Measurements from ENCODE around the gene CAMSAP2.

CAMSAP2 gene

DNA sequence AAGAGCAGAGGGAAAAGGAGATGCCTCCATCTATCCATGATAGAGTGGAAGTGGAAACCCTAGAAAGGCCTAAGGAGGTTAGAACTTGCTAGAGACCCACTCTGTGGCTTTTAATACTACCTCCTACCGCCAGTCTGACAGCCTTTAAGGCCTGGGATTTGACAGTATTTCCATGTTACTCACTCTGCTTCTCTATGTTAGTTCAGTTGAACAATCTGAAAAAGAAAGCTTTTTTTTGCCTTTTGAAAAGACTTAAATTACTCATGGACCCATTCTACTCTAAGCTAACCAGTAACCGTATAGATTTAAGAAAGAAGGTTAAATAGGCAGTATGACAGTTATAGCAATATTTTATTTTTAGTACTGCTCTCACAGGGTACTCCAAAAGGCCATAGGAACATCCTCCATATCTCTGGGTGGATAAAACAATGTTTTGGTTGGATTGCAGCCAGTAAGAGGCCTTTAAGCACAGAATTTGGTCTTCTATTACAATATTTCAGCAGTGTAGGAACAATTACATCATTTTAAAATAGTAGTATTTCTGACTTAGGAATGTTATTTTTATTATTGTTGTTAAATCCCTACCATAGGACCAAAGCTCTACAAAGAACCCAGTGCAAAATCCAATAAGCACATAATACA, 118.1 kb downstream of the CAMSAP2 start:
- Histone ChIP-seq H3K9me3 (ENCODE audit: insufficient read depth, low read length) (no peaks in the 10 kb centered on the region), H3K79me2 (ENCODE audit: insufficient read depth, low read length) (no peaks in the 10 kb centered on the region), H3K36me3 (ENCODE audit: low read length) (peaks cover 14% of the 10 kb centered on the region; the same call in 1 of the 2 replicates), H3K4me2 (ENCODE audit: low read depth, low read length, poor library complexity, severe bottlenecking) (no peak overlapping the region), H4K20me1 (ENCODE audit: low read depth, low read length) (no peaks in the 10 kb centered on the region), H2AFZ (ENCODE audit: low read depth, low read length, severe bottlenecking) (no peak overlapping the region), H3K9ac (ENCODE audit: low read length) (no peak overlapping the region), H3K4me3 (ENCODE audit: insufficient read depth, low read length, poor library complexity, severe bottlenecking) (no peak overlapping the region), H3K9me2 (replicated peaks; ENCODE audit: insufficient read depth, low read length) (no peaks in the 10 kb centered on the region), H3F3A (ENCODE audit: insufficient read depth) (0 out of 2 replicates have a peak, but pooled peaks cover 3% of the 10 kb centered on the region), H3K27me3 (ENCODE audit: low read length) (no peaks in the 10 kb centered on the region), H3K27ac (ENCODE audit: low read depth, low read length) (no peak overlapping the region)
- TF ChIP-seq, protein P1, sequence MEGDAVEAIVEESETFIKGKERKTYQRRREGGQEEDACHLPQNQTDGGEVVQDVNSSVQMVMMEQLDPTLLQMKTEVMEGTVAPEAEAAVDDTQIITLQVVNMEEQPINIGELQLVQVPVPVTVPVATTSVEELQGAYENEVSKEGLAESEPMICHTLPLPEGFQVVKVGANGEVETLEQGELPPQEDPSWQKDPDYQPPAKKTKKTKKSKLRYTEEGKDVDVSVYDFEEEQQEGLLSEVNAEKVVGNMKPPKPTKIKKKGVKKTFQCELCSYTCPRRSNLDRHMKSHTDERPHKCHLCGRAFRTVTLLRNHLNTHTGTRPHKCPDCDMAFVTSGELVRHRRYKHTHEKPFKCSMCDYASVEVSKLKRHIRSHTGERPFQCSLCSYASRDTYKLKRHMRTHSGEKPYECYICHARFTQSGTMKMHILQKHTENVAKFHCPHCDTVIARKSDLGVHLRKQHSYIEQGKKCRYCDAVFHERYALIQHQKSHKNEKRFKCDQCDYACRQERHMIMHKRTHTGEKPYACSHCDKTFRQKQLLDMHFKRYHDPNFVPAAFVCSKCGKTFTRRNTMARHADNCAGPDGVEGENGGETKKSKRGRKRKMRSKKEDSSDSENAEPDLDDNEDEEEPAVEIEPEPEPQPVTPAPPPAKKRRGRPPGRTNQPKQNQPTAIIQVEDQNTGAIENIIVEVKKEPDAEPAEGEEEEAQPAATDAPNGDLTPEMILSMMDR (IDR thresholded peaks at IDR 0.05; ENCODE audit: insufficient read depth, low read length, poor library complexity, severe bottlenecking): no peak
- TF ChIP-seq EZH2phosphoT487 (conservative IDR thresholded peaks at IDR 0.05; ENCODE audit: low read length): no peak

DNA sequence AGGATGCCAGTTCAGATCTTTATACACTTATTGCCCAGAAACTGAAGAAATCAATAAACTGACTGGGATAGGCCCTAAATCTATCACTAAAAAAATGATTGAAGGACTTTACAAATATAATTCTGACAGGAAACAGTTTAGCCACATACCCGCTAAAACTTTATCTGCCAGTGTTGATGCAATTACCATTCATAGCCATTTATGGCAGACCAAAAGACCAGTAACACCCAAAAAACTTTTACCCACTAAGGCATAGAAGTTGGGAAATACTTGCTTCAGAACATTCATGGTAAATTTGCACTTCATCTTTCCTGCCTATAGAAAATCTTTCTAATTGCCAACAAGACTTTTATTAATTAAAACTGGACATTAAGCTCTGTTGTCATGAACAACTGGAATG, 119.1 kb downstream of the CAMSAP2 start:
- Histone ChIP-seq H3K9me2 (replicated peaks; ENCODE audit: insufficient read depth, low read length) (no peaks in the 10 kb centered on the region), H3K4me3 (ENCODE audit: insufficient read depth, low read length, poor library complexity, severe bottlenecking) (no peak overlapping the region), H3K27me3 (ENCODE audit: low read length) (no peaks in the 10 kb centered on the region), H3K27ac (ENCODE audit: low read depth, low read length) (no peak overlapping the region), H3F3A (ENCODE audit: insufficient read depth) (0 out of 2 replicates have a peak, but pooled peaks cover 3% of the 10 kb centered on the region), H2AFZ (ENCODE audit: low read depth, low read length, severe bottlenecking) (no peak overlapping the region), H3K36me3 (ENCODE audit: low read length) (peaks cover 14% of the 10 kb centered on the region; the same call in 1 of the 2 replicates), H3K79me2 (ENCODE audit: insufficient read depth, low read length) (no peaks in the 10 kb centered on the region), H3K4me2 (ENCODE audit: low read depth, low read length, poor library complexity, severe bottlenecking) (no peak overlapping the region), H3K9ac (ENCODE audit: low read length) (no peak overlapping the region), H3K9me3 (ENCODE audit: insufficient read depth, low read length) (no peaks in the 10 kb centered on the region), H4K20me1 (ENCODE audit: low read depth, low read length) (no peaks in the 10 kb centered on the region)
- TF ChIP-seq, protein P1 (IDR thresholded peaks at IDR 0.05; ENCODE audit: insufficient read depth, low read length, poor library complexity, severe bottlenecking): no peak
- no peak for TF ChIP-seq EZH2phosphoT487 (conservative IDR thresholded peaks at IDR 0.05; ENCODE audit: low read length)

DNA sequence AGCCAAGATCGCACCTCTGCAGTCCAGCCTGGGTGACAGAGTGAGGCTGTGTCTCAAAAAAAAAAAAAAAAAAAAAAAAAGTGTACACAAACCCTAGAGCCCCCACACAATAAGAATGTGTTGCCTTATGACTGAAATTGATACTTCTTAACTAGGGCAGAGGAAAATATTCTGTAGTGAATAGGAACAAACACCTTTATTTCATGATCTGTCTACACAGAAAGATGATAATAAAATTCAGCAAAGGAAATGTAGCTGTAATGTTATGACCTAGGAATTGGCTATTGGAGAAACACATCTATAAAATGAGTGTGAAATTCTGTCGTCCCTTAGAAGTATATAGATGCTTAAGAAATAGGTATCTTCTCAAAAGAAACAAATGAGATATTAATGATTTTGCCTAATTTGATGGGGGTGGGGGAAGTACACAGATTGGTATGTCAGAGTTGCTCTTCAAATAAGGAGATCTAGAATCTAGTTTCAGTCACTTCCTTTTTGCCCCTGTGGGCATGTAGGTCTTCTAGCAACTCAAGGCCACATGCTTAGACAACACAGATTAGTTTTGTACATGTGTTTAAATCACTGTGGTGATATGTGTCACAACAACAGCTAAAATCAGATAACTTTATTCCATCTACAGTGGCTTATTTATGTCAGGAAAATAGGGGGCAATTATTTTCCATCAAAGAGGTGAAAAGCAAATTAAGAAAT, 123.4 kb downstream of the CAMSAP2 start:
- Histone ChIP-seq H3K27me3 (ENCODE audit: low read length) (no peaks in the 10 kb centered on the region), H3K9me3 (ENCODE audit: insufficient read depth, low read length) (no peaks in the 10 kb centered on the region), H2AFZ (ENCODE audit: low read depth, low read length, severe bottlenecking) (no peak overlapping the region), H3K79me2 (ENCODE audit: insufficient read depth, low read length) (no peaks in the 10 kb centered on the region), H3K9me2 (replicated peaks; ENCODE audit: insufficient read depth, low read length) (no peaks in the 10 kb centered on the region), H3K4me3 (ENCODE audit: insufficient read depth, low read length, poor library complexity, severe bottlenecking) (no peak overlapping the region), H3K9ac (ENCODE audit: low read length) (no peak overlapping the region), H3K4me2 (ENCODE audit: low read depth, low read length, poor library complexity, severe bottlenecking) (no peak overlapping the region), H3K36me3 (ENCODE audit: low read length) (peaks cover 6% of the 10 kb centered on the region; the same call in 1 of the 2 replicates), H3F3A (ENCODE audit: insufficient read depth) (no peaks in the 10 kb centered on the region), H4K20me1 (ENCODE audit: low read depth, low read length) (no peaks in the 10 kb centered on the region), H3K27ac (ENCODE audit: low read depth, low read length) (no peak overlapping the region)
- no peak for TF ChIP-seq EZH2phosphoT487 (conservative IDR thresholded peaks at IDR 0.05; ENCODE audit: low read length)
- TF ChIP-seq, protein P1 (IDR thresholded peaks at IDR 0.05; ENCODE audit: insufficient read depth, low read length, poor library complexity, severe bottlenecking): no peak

Data from SU-DHL-6 (cell line).